SK-N-SH (cell line): ENCODE measurements around the gene MYO1D. TPM values are rescaled to one million over a fixed set of nuclear protein-coding genes. Genes with fewer than 3 reads are reported as not detected.

Source experiments
- CTCF ChIA-PET: fragments of 300-600, 350-600 bp; formaldehyde crosslinking; extraction: SDS; loops from one replicate; lab custom pipeline; 2021; lab: Yijun Ruan, JAX
- POLR2A ChIA-PET: fragments of 350-600 bp; sonication (Branson Sonifier 250); formaldehyde crosslinking; extraction: SDS; loops from one replicate; lab custom pipeline; 2020; ENCODE audit warnings: antibody characterized with exemption, inconsistent platforms; lab: Yijun Ruan, JAX
- DNase-seq: peaks from one replicate; pipeline ENCODE4 v3.0.0; 2012
- H2AFZ ChIP-seq: fragments of 200-600 bp; sonication (generic); 2 replicates; pipeline ENCODE4 v1.8.1; 2016; ENCODE audit warnings: antibody characterized with exemption, mild to moderate bottlenecking, low read depth
- H3F3A ChIP-seq: fragments of 200-600 bp; sonication (generic); replicated peaks from 2 replicates; pipeline ENCODE3; 2016; ENCODE audit warnings: antibody characterized with exemption, mild to moderate bottlenecking; ENCODE audit not compliant: insufficient read depth
- H3K27ac ChIP-seq, 2 experiments: fragments of 200-500 bp in 1 of 2; fragments of 200-600 bp in 1 of 2; sonication (Bioruptor generic) in 1 of 2; sonication (generic), shearing (Covaris generic) in 1 of 2; 2 replicates each; pipeline versions ENCODE4 v1.5.1 to v1.6.1; 2014 to 2016; ENCODE audit warnings: low read depth in 2 of 2, inconsistent platforms in 1 of 2, low read length in 1 of 2, mild to moderate bottlenecking in 1 of 2, mixed read lengths in 1 of 2
- H3K27me3 ChIP-seq: fragments of 200-600 bp; sonication (generic), shearing (Covaris generic); 2 replicates; pipeline ENCODE4 v1.6.1; 2016; ENCODE audit warnings: mixed run types; ENCODE audit not compliant: insufficient read depth
- H3K36me3 ChIP-seq, 2 experiments: fragments of 200-500 bp in 1 of 2; fragments of 200-600 bp in 1 of 2; sonication (Bioruptor generic) in 1 of 2; sonication (generic) in 1 of 2; replicated peaks in 1 of 2; 2 replicates each; pipeline versions ENCODE3 to v1.5.1; 2014 to 2016; ENCODE audit warnings: low read length in 1 of 2, mild to moderate bottlenecking in 1 of 2; ENCODE audit not compliant: insufficient read depth in 2 of 2, control insufficient read depth in 1 of 2
- H3K4me1 ChIP-seq, 2 experiments: fragments of 200-500 bp in 1 of 2; fragments of 200-600 bp in 1 of 2; sonication (Bioruptor generic) in 1 of 2; sonication (generic), shearing (Covaris generic) in 1 of 2; 2 replicates each; pipeline versions ENCODE4 v1.5.1 to v1.6.1; 2014 to 2016; ENCODE audit warnings: low read depth in 1 of 2, low read length in 1 of 2, mixed run types in 1 of 2; ENCODE audit not compliant: insufficient read depth in 2 of 2, control insufficient read depth in 1 of 2
- H3K4me2 ChIP-seq: fragments of 200-600 bp; sonication (generic), shearing (Covaris generic); 2 replicates; pipeline ENCODE4 v1.6.1; 2017; ENCODE audit warnings: mixed run types
- H3K4me3 ChIP-seq, 2 experiments: fragments of 200-500 bp in 1 of 2; fragments of 200-600 bp in 1 of 2; sonication (Bioruptor generic) in 1 of 2; sonication (generic), shearing (Covaris generic) in 1 of 2; 2 replicates each; pipeline versions ENCODE4 v1.5.1 to v1.8.1; 2014 to 2016; ENCODE audit warnings: low read depth in 2 of 2, inconsistent platforms in 1 of 2, low read length in 1 of 2, mild to moderate bottlenecking in 1 of 2, mixed read lengths in 1 of 2, moderate library complexity in 1 of 2
- H3K79me2 ChIP-seq: fragments of 200-600 bp; sonication (generic); 2 replicates; pipeline ENCODE4 v1.8.1; 2017; ENCODE audit warnings: mild to moderate bottlenecking; ENCODE audit not compliant: insufficient read depth
- H3K9ac ChIP-seq: fragments of 200-600 bp; sonication (generic); 2 replicates; pipeline ENCODE4 v1.6.1; 2017; ENCODE audit warnings: mixed run types
- H3K9me2 ChIP-seq: fragments of 200-600 bp; sonication (generic); 2 replicates; pipeline ENCODE4 v1.6.1; 2017; ENCODE audit warnings: mixed run types
- H3K9me3 ChIP-seq: fragments of 200-600 bp; sonication (generic); 2 replicates; pipeline ENCODE4 v1.6.1; 2017; ENCODE audit warnings: mixed run types, mild to moderate bottlenecking, moderate library complexity
- H4K20me1 ChIP-seq: fragments of 200-600 bp; sonication (generic); 2 replicates; pipeline ENCODE4 v1.6.1; 2017; ENCODE audit warnings: mild to moderate bottlenecking, mixed run types; ENCODE audit not compliant: insufficient read depth
- CTCF ChIP-seq: fragments of 200-600 bp; sonication (generic); IDR thresholded peaks from 2 replicates; pipeline ENCODE4 v1.6.1; 2017; ENCODE audit warnings: antibody characterized with exemption, mild to moderate bottlenecking, moderate library complexity
- ELF1 ChIP-seq: IDR thresholded peaks from 2 replicates; pipeline ENCODE4 v1.4.0; 2012
- EP300 ChIP-seq, 2 experiments: IDR thresholded peaks; 2 replicates each; pipeline versions ENCODE4 v1.4.0 to v1.6.1; 2012; ENCODE audit warnings: borderline replicate concordance in 1 of 2, low read depth in 1 of 2, low read length in 1 of 2
- EZH2phosphoT487 ChIP-seq: fragments of 200-600 bp; sonication (generic); IDR thresholded peaks from 2 replicates; pipeline ENCODE4 v1.6.1; 2017; ENCODE audit warnings: low read depth, mixed run types, mild to moderate bottlenecking, antibody characterized with exemption, moderate library complexity, borderline replicate concordance
- FOXM1 ChIP-seq: IDR thresholded peaks from 2 replicates; pipeline ENCODE4 v1.4.0; 2012; ENCODE audit warnings: low read depth, mild to moderate bottlenecking
- MAX ChIP-seq: IDR thresholded peaks from 2 replicates; pipeline ENCODE4 v1.4.0; 2012; ENCODE audit warnings: low read depth
- MXI1 ChIP-seq: IDR thresholded peaks from 2 replicates; pipeline ENCODE4 v1.6.1; 2012; ENCODE audit warnings: mild to moderate bottlenecking, low read depth, low read length, improper control_type of control experiment
- NRF1 ChIP-seq: IDR thresholded peaks from 2 replicates; pipeline ENCODE4 v1.6.1; 2012; ENCODE audit warnings: low read depth, mild to moderate bottlenecking, low read length
- RCOR1 ChIP-seq: fragments of 150-350 bp; IDR thresholded peaks from 2 replicates; pipeline ENCODE4 v1.6.1; 2017; ENCODE audit warnings: antibody characterized with exemption, low read length
- TCF12 ChIP-seq: IDR thresholded peaks from 2 replicates; pipeline ENCODE4 v1.4.0; 2012
- YY1 ChIP-seq: IDR thresholded peaks from 2 replicates; pipeline ENCODE4 v1.4.0; 2012; ENCODE audit warnings: low read depth, mild to moderate bottlenecking
- WGBS: methylation state at CpG from one replicate; pipeline ENCODE4 v1.1.6; 2017; ENCODE audit warnings: low lambda C conversion rate; 5-methylcytosine and 5-hydroxymethylcytosine counted together
- polyA plus RNA-seq, 3 experiments: library from polyadenylated mRNA; depleted of rRNA; stranded (reverse); fragments of >200 nt; gene quantifications; 2 replicates each; pipeline ENCODE4 v1.2.3, GENCODE V29; 2012
- TF ChIP-seq, protein P1 (sequence below): fragments of 150-350 bp; IDR thresholded peaks from 2 replicates; pipeline ENCODE4 v1.6.1; 2016; ENCODE audit warnings: mild to moderate bottlenecking, low read depth, low read length
- TF ChIP-seq, protein P2 (sequence below): IDR thresholded peaks from 2 replicates; pipeline ENCODE4; 2012

Gene MYO1D
- polyA plus RNA-seq, 1 of the 3 experiments (the other 2 are of a cell fraction), result 20.4 TPM

GRCh38 chr17:32584792-32585191, 292.1 kb downstream of the MYO1D start:
- POLR2A ChIA-PET, result no interaction called here
- CTCF ChIA-PET, result interaction anchor here (0.7 to 1.2 kb wide), 3 partner anchors 32 to 101 kb away, joined by 3 read pairs; no protein-coding TSS in a partner anchor
- WGBS, result 44% methylated on average over 1 of the region's 1 CpG

DNA sequence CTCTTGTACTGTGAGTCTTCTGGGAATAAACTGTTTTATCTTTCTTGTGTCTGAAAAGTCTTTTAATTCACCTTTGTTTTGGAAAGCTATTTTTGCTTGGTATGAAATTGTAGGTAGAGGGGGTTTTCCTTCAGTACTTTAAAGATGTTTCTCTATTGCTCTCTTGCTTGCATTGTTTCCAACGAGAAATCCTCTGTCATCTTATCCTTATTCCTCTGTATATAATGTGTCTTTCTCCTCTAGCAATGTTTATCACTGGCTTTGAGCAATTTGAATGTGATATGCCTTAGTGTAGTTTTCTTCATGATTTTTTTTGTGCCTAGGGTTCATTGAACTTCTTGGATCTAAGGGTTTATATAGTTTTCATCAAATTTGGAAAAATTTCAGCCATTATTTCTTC, 293.9 kb downstream of the MYO1D start:
- H3K9ac ChIP-seq, result no peak overlapping the region
- no peak overlapping the region for H2AFZ ChIP-seq
- H3K4me1 ChIP-seq, result peaks cover 0 to 11% of the 10 kb centered on the region in 2 experiments; a peak in 2 of 4 replicates
- no peak overlapping the region for H3K27ac ChIP-seq
- H3K4me2 ChIP-seq, result no peak overlapping the region
- H3K27me3 ChIP-seq, result no peaks in the 10 kb centered on the region
- TF ChIP-seq MAX, result no peak
- TF ChIP-seq CTCF, result no peak
- no peak for TF ChIP-seq MXI1
- no peaks in the 10 kb centered on the region for H4K20me1 ChIP-seq
- 0 out of 2 replicates have a peak, but pooled peaks cover 3% of the 10 kb centered on the region for H3K9me2 ChIP-seq
- no peaks in the 10 kb centered on the region for H3K79me2 ChIP-seq
- ChIA-PET CTCF (no interaction called here), POLR2A (no interaction called here)
- WGBS, result 75% methylated on average over 1 of the region's 1 CpG
- H3F3A ChIP-seq, result peaks cover 7% of the 10 kb centered on the region
- peaks cover 14% of the 10 kb centered on the region for H3K9me3 ChIP-seq
- no peak for DNase-seq
- no peak overlapping the region for H3K4me3 ChIP-seq
- peaks cover 0 to 12% of the 10 kb centered on the region in 2 experiments for H3K36me3 ChIP-seq

More at GRCh38 chr17:32584792-32585191, 292.1 kb downstream of the MYO1D start:
- H3K9ac ChIP-seq, result no peak overlapping the region
- no peak overlapping the region for H3K4me2 ChIP-seq
- H3K4me3 ChIP-seq, result no peak overlapping the region
- peaks cover 0 to 13% of the 10 kb centered on the region in 2 experiments; a peak in 2 of 4 replicates for H3K4me1 ChIP-seq
- TF ChIP-seq CTCF (no peak), NRF1 (no peak), YY1 (no peak), TCF12 (peak; percentile 83), RCOR1 (peak; percentile 72; the same call in 1 of the 2 replicates), EP300 (IDR thresholded peaks at IDR 0.05; ENCODE audit: borderline replicate concordance in 1 of 2, low read depth in 1 of 2, low read length in 1 of 2) (peak in 1 of 2 experiments; percentile 34; a peak in 1 of 4 replicates), EZH2phosphoT487 (no peak), ELF1 (no peak), FOXM1 (no peak)
- TF ChIP-seq, protein P1, sequence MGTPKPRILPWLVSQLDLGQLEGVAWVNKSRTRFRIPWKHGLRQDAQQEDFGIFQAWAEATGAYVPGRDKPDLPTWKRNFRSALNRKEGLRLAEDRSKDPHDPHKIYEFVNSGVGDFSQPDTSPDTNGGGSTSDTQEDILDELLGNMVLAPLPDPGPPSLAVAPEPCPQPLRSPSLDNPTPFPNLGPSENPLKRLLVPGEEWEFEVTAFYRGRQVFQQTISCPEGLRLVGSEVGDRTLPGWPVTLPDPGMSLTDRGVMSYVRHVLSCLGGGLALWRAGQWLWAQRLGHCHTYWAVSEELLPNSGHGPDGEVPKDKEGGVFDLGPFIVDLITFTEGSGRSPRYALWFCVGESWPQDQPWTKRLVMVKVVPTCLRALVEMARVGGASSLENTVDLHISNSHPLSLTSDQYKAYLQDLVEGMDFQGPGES, result no peak
- TF ChIP-seq, protein P2, sequence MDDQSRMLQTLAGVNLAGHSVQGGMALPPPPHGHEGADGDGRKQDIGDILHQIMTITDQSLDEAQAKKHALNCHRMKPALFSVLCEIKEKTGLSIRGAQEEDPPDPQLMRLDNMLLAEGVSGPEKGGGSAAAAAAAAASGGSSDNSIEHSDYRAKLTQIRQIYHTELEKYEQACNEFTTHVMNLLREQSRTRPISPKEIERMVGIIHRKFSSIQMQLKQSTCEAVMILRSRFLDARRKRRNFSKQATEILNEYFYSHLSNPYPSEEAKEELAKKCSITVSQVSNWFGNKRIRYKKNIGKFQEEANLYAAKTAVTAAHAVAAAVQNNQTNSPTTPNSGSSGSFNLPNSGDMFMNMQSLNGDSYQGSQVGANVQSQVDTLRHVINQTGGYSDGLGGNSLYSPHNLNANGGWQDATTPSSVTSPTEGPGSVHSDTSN, result no peak; the same call in 1 of the 2 replicates
- H3K27me3 ChIP-seq, result no peaks in the 10 kb centered on the region
- peak overlapping the region in 1 of 2 experiments; percentile 76; a peak in 2 of 4 replicates for H3K27ac ChIP-seq
- peaks cover 6% of the 10 kb centered on the region for H3F3A ChIP-seq
- peaks cover 0 to 12% of the 10 kb centered on the region in 2 experiments for H3K36me3 ChIP-seq
- no peaks in the 10 kb centered on the region for H4K20me1 ChIP-seq
- DNase-seq, result peak; percentile 54
- no peaks in the 10 kb centered on the region for H3K79me2 ChIP-seq
- no peak overlapping the region for H2AFZ ChIP-seq
- peaks cover 14% of the 10 kb centered on the region for H3K9me3 ChIP-seq
- 0 out of 2 replicates have a peak, but pooled peaks cover 3% of the 10 kb centered on the region for H3K9me2 ChIP-seq
